Fibroblast of peridontal ligament (primary cell): ENCODE data around the gene ANKS1B.
"Not testable (repeated sequence)": the region's sequence is repeated elsewhere in the genome, so short reads cannot be mapped to it uniquely, and the experiment has no call there.

Experiments
- DNase-seq: peaks from one replicate; pipeline ENCODE4 v3.0.0-alpha.2; 2010; ENCODE audit errors: extremely low read depth

ANKS1B gene

DNA sequence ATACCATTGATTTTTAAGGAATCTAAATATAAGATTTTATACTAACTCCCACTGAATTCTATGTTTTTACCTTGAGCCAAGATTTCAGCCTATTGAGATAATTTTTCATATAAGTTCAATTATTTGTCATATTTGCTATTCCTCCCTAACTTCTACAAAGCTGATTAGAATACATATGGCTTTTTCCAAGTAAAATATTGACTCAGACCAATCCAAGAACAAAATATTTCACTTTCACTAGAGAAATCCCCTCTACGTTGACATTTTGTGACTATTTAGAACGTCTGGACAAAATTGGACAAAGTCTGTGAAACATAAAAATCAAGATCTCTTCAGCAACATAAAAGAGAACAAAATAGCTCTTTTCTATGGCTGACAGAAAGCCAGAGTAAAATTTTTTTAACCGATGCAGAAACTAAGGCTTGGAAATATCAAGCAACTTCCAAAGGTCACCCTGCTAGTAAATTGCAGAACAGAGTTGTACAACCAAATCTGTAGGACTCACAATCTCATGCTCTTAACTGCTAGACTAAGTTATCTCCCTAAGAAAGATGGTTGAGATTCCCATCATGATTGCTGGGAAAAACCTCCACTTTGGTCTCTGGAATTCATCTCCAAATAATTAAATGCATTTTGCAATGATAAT lies 219.1 kb downstream of the ANKS1B start:
- DNase-seq = no peak

- DNase-seq = no peak
Observed at GRCh38 chr12:99759444-99759843, 225.3 kb downstream of the ANKS1B start.

DNA sequence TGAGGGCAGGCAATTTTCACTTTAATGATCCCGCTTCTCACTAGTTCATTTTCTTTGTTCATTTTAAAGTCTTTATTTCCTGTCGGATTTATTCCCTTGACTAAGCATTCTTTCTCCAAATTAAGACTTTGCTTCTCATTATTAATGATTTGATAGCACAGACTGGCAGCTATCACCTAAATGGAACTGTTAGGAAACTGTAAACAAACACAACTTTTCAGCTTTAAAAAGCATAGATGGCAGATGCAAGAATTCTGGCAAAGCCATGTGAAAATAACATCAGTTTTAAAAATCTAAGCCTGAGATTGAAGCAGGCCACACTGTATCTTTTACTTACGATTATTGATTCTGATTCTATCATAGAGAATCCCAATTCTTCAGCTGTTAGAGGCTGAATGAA lies 225.7 kb downstream of the ANKS1B start:
- DNase-seq = no peak

GRCh38 chr12:99752740-99753139 lies 232.0 kb downstream of the ANKS1B start:
- no peak for DNase-seq

DNA sequence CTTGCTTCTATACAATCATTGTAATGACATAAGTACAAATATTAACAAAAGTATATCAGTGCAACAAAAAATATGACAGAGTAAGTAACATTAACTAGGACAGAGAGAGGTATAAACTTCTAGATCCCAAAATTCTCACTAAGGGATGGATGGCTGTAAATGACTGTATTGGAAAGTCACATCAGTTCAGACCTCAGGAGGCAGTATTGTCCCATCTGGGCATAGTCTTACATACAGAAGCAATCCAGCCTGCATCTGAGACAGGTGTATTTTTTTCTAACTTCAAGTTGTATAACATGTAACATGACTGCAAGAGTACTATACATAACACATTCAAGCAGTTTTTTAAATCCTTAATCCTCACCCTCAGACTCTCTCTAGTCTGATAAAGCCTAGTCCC lies 238.2 kb downstream of the ANKS1B start:
- no peak for DNase-seq

DNA sequence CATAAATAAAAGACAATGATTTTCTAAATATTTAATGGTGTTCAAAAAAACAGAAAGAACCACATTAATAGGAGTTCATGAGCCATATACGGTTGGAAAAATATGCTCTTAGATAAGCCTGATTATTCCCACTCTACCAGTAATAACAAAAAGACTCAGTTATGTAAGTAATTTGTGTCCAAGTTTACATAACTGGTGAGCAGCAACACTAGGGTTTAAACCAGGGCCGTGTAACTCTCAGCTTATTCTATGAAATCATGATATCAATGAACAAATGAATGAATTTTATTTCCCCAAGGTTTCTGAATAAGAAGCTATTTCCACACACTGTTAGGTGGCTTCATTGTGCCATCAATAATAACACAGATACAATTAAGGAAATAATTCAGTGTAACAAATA lies 238.8 kb downstream of the ANKS1B start:
- no peak for DNase-seq

DNA sequence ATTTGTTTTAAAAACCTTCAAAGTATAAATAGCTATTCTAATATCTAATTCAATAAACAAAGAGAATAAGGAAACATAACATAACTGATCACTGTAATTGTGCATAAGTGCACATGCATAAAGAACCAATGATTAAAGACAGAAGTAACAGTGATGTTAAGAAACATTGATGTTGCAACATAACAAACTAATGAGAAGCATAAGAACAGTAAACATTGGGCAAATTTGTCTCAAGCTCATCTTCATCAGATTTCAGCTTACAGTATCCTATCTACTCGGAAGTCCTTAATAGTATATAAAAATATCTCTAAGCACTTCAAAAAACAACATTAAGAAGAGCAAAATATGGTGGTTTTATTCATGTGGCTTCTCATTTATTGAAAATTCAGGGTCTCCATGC lies 239.6 kb downstream of the ANKS1B start:
- DNase-seq = no peak

GRCh38 chr12:99736760-99737269 lies 247.9 kb downstream of the ANKS1B start:
- no peak for DNase-seq

- no peak for DNase-seq
Observed at GRCh38 chr12:99732131-99732530, 252.6 kb downstream of the ANKS1B start.

GRCh38 chr12:99722690-99723486 lies 261.8 kb downstream of the ANKS1B start:
- no peak for DNase-seq

DNA sequence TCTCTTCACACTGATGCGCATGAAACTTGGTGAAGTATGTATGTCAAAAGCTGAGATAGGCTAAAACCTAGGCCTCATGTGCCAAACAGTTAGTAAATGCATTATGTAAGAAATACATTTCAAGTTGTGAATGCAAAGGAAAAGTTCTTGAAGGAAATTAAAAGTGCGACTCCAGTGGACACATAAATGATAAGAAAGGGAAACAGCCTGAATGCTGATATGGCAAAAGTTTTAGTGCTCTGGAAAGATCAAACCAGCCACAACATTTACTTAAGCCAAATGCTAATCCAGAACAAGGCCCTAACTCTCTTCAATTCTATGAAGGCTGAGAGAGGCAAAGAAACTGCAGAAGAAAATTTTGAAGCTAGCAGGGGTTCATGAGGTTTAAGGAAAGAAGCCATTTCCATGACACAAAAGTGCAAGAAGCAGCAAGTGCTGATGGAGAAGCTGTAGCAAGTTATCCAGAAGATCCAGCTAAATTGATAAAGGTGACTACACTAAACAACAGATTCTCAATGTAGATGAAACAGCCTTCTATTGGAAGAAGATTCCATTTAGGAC lies 262.9 kb downstream of the ANKS1B start:
- no peak for DNase-seq

DNA sequence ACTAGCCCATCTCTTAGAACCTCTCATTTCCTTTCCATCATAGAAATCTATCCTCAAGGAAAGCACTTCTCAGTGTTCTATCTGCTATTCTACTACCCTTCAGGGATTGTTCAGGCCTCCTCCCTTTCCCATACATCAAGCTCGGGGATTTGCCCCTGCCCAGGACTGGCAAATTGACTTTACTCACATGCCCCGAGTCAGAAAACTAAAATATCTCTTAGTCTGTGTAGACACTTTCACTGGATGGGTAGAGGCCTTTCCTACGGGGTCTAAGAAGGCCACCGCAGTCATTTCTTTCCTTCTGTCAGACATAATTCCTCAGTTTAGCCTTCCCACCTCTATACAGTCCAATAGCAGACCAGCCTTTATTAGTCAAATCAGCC lies 264.7 kb downstream of the ANKS1B start:
- not testable (repeated sequence) for DNase-seq

GRCh38 chr12:99719411-99720082 lies 265.2 kb downstream of the ANKS1B start:
- not testable (repeated sequence) for DNase-seq

DNA sequence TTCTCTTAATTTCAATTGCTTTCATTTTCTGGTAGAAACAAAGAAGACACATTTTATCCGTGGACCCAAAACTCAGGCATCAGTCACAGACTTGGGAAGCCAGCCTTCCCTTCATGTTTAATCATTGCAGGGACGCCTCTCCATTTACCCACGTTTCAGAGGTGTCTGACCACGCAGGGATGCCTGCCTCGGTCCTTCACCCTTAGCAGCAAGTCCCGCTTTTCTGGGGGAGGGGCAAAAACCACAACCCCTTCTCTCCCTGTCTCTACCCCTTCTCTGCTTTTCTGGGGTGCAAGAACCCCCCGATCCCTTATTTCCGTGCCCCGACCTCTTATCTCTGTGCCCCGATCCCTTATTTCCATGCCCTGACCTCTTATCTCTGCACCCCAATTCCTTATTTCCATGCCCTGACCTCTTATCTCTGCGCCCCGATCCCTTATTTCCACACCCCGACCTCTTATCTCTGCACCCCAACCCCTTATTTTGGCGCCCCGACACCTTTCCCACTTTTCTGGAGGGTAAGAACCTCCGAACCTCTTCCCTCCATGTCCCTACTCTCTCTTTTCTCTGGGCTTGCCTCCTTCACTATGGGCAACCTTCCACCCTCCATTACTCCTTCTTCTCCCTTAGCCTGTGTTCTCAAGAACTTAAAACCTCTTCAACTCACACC lies 268.8 kb downstream of the ANKS1B start:
- not testable (repeated sequence) for DNase-seq

- not testable (repeated sequence) for DNase-seq
Observed at GRCh38 chr12:99714921-99715320, 269.8 kb downstream of the ANKS1B start.

DNA sequence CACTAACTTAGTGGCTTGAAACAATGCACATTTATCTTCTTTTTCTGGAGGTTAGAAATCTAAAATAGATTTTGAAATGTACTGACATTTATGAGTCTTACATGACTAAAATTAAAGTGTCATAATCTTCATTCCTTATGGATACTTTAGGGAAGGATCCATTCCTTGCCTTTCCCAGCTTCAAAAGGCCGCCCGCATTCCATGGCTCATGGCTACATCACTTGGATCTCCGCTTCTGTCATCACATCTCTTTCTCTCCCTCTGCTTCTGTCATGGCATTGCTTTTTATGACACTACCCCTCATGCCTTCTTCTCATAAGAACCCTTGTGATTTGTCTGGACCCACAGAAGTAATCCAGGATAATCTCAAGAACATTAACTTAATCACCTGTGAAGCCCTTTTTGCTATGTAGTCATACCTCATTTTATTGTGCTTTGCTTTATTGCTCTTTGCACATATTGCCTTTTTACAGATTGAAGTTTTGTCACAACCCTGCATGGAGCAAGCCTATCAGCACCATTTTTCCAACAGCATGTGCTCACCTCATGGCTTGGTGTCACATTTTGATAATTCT lies 270.7 kb downstream of the ANKS1B start:
- DNase-seq = no peak

DNA sequence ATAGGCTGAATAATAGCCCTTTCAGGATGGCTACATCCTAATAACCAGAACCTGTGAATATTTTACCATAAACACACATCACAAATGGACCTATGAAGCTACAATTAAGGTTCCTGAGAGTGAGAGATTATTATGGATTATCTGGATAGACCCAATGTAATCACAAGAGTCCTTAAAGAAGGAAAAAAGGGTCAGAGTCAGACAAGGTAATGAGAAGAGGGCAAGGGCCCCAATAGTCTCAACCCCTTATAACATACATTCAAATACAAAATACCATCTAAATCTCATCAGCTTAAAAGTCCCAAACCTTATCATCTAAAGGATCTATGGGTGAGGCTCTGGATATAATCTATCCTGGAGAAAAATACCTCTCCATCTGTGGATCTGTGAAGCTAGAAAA lies 272.5 kb downstream of the ANKS1B start:
- no peak for DNase-seq

DNA sequence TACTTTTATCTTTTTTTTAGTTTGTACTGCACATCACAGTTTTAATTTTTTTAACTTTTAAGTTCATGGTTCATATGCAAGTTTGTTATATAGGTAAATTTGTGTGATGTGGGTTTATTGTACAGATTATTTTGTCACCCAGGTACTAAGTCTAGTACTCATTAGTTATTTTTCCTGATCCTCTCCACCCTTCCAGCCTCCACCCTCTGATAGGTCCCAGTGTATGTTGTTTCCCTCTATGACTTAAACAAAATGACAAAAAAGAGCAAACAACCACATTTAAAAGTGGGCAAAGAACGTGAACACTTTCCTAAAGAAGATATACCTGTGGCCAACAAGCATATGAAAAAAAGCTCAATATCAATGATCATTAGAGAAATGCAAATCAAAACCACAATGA lies 273.5 kb downstream of the ANKS1B start:
- DNase-seq = no peak

GRCh38 chr12:99709619-99710018 lies 275.1 kb downstream of the ANKS1B start:
- DNase-seq = no peak

DNA sequence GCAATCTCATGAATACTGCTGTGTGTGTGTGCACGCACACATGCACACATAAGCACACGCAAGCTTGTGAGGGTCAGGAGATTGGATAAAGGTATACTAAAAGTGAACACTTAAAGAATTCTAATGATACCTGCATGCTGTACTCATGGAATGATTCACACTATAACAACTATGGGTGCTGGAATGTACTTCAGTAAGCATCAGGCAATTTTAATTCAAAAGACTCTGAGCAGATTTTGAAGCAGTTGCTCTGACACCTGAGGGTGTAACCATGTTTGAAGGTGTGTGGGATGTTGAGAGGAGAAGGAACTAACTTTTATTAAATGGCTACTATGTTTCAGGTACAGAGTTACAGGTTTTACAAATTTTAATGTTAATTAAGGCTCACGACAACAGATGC lies 275.6 kb downstream of the ANKS1B start:
- DNase-seq = no peak

- no peak for DNase-seq
Observed at GRCh38 chr12:99707883-99708282, 276.9 kb downstream of the ANKS1B start.
